ENCODE data around the gene PRDM16. TPM values are rescaled to one million over a fixed set of nuclear protein-coding genes. Genes with fewer than 3 reads are reported as not detected.

The PRDM16 gene
- total RNA-seq, 1 donor from 2014 or later: 18.3 TPM

DNA sequence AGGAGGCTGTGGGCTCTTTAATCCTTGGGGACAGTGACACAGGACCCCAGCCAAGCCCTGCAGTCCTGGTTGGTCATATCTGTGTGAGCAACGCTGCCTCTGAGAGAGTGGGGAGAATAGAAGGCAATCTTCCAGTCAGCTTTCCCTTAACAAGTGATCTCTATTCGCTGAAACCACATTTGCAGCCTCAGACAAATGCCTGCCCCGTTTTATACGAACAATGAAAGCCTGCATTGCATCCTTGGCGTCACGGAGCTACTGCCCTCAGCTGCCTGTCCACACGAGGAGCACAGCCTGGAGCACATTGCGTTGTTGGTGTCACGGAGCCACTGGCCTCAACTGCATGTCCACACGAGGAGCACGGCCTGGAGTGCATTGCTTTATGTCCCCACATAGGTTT, 235.2 kb downstream of the PRDM16 start:
- Mint-ChIP-seq H3K27me3 (ENCODE audit: low read depth) (no peaks in the 10 kb centered on the region), H3K36me3 (ENCODE audit: low read depth) (peaks cover 2% of the 10 kb centered on the region)

DNA sequence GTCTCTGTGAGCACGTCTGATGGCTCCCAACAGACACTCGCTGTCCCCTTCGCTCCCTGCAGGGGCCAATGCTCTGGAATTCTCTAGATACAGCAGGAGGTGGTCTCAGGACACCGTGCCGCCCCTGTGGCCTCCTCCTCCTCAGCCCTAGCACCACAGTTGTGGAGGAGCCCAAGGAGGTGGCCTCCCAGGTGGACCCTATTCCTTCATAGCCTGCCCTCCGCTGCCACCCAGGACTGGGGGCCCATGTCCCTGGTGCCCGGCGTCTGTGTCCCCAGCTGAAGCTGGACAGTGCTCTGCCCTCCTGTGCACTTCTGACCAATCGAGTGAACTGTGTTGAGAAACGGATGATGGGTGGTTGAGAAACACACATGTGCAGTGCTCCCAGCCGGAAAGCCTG, 235.7 kb downstream of the PRDM16 start:
- DNase-seq (ENCODE audit: low spot score): no peak
- H3K27me3 Mint-ChIP-seq (ENCODE audit: low read depth): no peaks in the 10 kb centered on the region
- H3K4me3 Mint-ChIP-seq (ENCODE audit: unreplicated experiment): no peak overlapping the region
- peaks cover 18% of the 10 kb centered on the region for H3K4me1 Mint-ChIP-seq (ENCODE audit: low read depth)
- no peak overlapping the region for H3K27ac Mint-ChIP-seq (ENCODE audit: unreplicated experiment)
- H3K9me3 Mint-ChIP-seq (ENCODE audit: low read depth): peaks cover 3% of the 10 kb centered on the region
- peaks cover 2% of the 10 kb centered on the region for H3K36me3 Mint-ChIP-seq (ENCODE audit: low read depth)
- TF ChIP-seq, protein P1, sequence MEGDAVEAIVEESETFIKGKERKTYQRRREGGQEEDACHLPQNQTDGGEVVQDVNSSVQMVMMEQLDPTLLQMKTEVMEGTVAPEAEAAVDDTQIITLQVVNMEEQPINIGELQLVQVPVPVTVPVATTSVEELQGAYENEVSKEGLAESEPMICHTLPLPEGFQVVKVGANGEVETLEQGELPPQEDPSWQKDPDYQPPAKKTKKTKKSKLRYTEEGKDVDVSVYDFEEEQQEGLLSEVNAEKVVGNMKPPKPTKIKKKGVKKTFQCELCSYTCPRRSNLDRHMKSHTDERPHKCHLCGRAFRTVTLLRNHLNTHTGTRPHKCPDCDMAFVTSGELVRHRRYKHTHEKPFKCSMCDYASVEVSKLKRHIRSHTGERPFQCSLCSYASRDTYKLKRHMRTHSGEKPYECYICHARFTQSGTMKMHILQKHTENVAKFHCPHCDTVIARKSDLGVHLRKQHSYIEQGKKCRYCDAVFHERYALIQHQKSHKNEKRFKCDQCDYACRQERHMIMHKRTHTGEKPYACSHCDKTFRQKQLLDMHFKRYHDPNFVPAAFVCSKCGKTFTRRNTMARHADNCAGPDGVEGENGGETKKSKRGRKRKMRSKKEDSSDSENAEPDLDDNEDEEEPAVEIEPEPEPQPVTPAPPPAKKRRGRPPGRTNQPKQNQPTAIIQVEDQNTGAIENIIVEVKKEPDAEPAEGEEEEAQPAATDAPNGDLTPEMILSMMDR (IDR thresholded peaks at IDR 0.05): no peak

More for the DNA sequence above, 235.2 kb downstream of the PRDM16 start:
- H3K9me3 Mint-ChIP-seq (ENCODE audit: low read depth): peaks cover 3% of the 10 kb centered on the region
- TF ChIP-seq, protein P1 (IDR thresholded peaks at IDR 0.05): no peak
- peaks cover 18% of the 10 kb centered on the region for H3K4me1 Mint-ChIP-seq (ENCODE audit: low read depth)
- H3K4me3 Mint-ChIP-seq (ENCODE audit: unreplicated experiment): no peak overlapping the region
- H3K27ac Mint-ChIP-seq (ENCODE audit: unreplicated experiment): no peak overlapping the region
- no peak for DNase-seq (ENCODE audit: low spot score)

DNA sequence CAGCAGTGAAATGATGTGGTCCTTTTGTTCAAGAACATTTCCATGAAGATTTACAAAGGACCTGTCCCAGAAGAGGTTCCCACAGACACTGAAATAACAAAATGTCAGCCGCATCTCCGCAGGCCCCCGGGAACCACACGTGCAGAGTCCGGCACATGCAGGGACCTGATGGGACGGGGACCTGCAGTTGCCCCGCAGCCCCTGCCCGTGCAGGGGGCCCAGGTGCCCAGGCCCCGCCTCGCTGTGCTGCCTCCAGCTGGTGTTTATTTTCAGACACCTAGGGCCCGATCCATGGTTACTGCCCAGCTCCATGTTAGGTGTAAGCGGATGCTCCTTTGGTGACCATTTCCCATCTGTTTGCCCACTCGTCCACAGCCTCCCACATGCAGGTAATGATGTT, 236.2 kb downstream of the PRDM16 start:
- TF ChIP-seq, protein P1 (IDR thresholded peaks at IDR 0.05): no peak
- H3K4me1 Mint-ChIP-seq (ENCODE audit: low read depth): peaks cover 18% of the 10 kb centered on the region
- no peak for DNase-seq (ENCODE audit: low spot score)
- H3K27ac Mint-ChIP-seq (ENCODE audit: unreplicated experiment): no peak overlapping the region
- H3K27me3 Mint-ChIP-seq (ENCODE audit: low read depth): no peaks in the 10 kb centered on the region
- H3K4me3 Mint-ChIP-seq (ENCODE audit: unreplicated experiment): no peak overlapping the region
- H3K36me3 Mint-ChIP-seq (ENCODE audit: low read depth): peaks cover 2% of the 10 kb centered on the region
- H3K9me3 Mint-ChIP-seq (ENCODE audit: low read depth): peaks cover 3% of the 10 kb centered on the region

DNA sequence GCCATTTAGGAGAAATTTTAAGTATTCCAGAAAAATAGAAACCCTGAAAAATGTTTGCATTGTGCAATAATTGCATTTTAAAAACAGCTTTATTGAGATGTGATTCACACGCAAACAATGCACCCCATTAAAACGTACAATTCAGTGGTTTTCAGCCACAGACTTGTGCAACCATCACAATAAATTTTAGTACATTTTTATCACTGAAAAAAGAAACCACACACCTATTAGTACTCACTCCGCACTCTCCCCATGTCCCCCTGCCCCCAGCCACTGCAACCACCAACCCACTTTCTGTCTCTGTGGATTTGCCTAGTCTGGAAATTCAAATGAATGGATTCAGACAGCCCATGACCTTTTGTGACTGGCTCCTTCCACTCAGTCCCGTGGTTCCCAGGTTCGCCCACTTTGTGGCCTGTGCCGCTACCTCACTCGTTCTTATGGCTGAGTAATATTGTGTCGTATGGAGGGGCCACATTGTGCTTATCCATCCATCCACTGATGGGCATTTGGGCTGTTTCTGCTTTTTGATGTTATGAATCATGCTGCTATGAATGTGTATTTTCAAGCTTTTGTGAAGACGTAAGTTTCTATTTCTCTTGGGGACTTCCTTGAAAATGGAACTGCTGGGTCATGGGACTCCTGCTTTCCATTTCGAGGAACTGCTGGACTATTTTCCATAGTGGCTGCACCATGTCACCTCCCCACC, 237.7 kb downstream of the PRDM16 start:
- H3K9me3 Mint-ChIP-seq (ENCODE audit: low read depth): peaks cover 3% of the 10 kb centered on the region
- H3K36me3 Mint-ChIP-seq (ENCODE audit: low read depth): peaks cover 4% of the 10 kb centered on the region
- peak overlapping the region; percentile 78 for H3K27ac Mint-ChIP-seq (ENCODE audit: unreplicated experiment)
- peaks cover 34% of the 10 kb centered on the region for H3K4me1 Mint-ChIP-seq (ENCODE audit: low read depth)
- H3K27me3 Mint-ChIP-seq (ENCODE audit: low read depth): no peaks in the 10 kb centered on the region
- TF ChIP-seq, protein P1 (IDR thresholded peaks at IDR 0.05): peak; percentile 20
- DNase-seq (ENCODE audit: low spot score): no peak
- no peak overlapping the region for H3K4me3 Mint-ChIP-seq (ENCODE audit: unreplicated experiment)

DNA sequence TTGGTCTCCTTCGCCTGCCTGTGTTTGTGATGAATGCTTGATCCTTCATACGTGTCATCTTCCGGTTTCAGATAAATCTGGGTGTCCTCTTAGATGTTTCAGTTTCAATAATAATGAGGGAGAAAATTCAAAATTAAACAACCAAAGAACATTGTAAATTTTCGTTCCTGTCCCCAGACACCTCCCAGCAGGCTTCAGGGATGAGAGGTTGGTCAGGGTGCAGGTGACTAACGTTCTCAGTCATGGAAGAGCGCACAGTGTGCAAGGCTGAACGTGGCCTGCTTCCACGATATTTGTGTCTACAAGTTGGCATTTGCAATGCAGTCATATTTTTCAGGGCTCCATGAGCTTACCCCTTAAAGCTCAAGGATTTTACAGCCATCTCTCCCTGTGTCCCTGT, 238.4 kb downstream of the PRDM16 start:
- TF ChIP-seq, protein P1 (IDR thresholded peaks at IDR 0.05): no peak
- H3K4me1 Mint-ChIP-seq (ENCODE audit: low read depth): peaks cover 39% of the 10 kb centered on the region
- DNase-seq (ENCODE audit: low spot score): no peak
- H3K4me3 Mint-ChIP-seq (ENCODE audit: unreplicated experiment): no peak overlapping the region
- no peaks in the 10 kb centered on the region for H3K27me3 Mint-ChIP-seq (ENCODE audit: low read depth)
- H3K9me3 Mint-ChIP-seq (ENCODE audit: low read depth): no peaks in the 10 kb centered on the region
- peaks cover 4% of the 10 kb centered on the region for H3K36me3 Mint-ChIP-seq (ENCODE audit: low read depth)
- peak overlapping the region; percentile 78 for H3K27ac Mint-ChIP-seq (ENCODE audit: unreplicated experiment)
